Omental fat pad (tissue), 4 donors: Measurements from ENCODE around the gene FLOT1. TPM values are rescaled to one million over a fixed set of nuclear protein-coding genes. Genes with fewer than 3 reads are reported as not detected.
A peak's percentile ranks its signal among the peaks of the same experiment; 100 is the strongest.

Experiments used
- ATAC-seq: fragments of 150-250 bp; one replicate; pipeline ENCODE4 v1.9.1; 2016; ENCODE audit warnings: mild to moderate bottlenecking, moderate library complexity; ENCODE audit not compliant: low FRiP score
- DNase-seq: peaks from one replicate; pipeline ENCODE4 v3.0.0-alpha.2; 2019; ENCODE audit warnings: low spot score
- CTCF ChIP-seq, 3 donors: fragments of 450-650 bp; IDR thresholded peaks; one replicate each; pipeline ENCODE4 v1.5.1; 2016 to 2017; ENCODE audit warnings: antibody characterized with exemption in 3 of 3, mild to moderate bottlenecking in 3 of 3, moderate library complexity in 2 of 3
- total RNA-seq, 4 donors: library from RNA; depleted of rRNA; stranded (reverse); fragments of >200 nt; gene quantifications; one replicate each; pipeline ENCODE4 v1.1.0, GENCODE V29; 2016

The FLOT1 gene
- total RNA-seq, 4 donors from 2014 or later = 90.2 to 156 (median 142) TPM

- TF ChIP-seq CTCF (IDR thresholded peaks at IDR 0.05) = no peak
- DNase-seq = no peak
- no peak for ATAC-seq
These were observed 889 bp upstream of the FLOT1 start for GRCh38 chr6:30743099-30744053.

DNA sequence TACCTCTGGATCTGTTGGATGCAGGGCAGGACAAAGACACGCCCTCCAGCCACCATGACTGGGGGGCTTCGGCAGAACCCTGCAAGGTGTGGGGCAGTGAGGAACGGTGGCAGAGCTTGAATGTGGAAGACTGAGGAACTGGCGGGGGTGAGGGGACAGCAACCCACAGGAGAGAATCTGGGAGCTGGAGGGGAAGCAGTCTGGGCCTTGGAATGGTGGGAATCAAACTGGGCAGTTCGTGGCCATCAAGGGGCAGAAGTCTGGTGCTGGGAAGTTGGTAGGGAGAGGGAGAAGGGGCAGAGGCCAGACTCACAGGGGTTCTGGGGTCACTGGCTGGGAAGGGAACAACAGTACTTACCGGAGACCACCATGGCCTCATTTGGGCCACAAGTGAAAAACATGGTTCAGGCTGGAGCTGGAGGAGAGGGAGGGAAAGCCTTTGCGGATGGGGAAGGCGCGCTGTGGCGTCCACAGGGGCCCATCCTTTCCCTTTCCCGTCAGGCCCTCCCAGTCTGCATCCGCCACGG lies 635 bp downstream of the FLOT1 start:
- DNase-seq = no peak
- TF ChIP-seq CTCF (IDR thresholded peaks at IDR 0.05) = no peak
- peak; percentile 2 for ATAC-seq

GRCh38 chr6:30741063-30741779 lies 1.3 kb downstream of the FLOT1 start:
- no peak for TF ChIP-seq CTCF (IDR thresholded peaks at IDR 0.05)
- no peak for ATAC-seq
- DNase-seq = no peak

DNA sequence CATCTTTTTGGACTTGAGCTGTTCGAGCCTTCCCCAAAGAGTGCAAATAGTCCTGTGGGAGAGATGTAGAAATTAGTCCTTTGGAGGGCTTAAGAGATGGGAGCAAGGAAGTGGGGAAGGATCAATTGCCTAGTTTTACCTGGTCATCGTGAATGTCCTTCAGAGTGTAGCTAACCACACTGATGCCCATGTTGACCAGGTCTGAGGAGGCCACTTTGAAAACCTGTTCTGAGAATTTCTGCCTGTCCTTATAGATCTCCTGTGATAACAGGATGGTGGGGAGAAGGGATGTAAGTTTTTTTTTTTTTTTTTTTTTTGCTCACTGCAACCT lies 2.0 kb downstream of the FLOT1 start:
- ATAC-seq (no peak), DNase-seq (no peak)
- no peak for TF ChIP-seq CTCF (IDR thresholded peaks at IDR 0.05)

GRCh38 chr6:30738532-30738931 lies 4.0 kb downstream of the FLOT1 start:
- TF ChIP-seq CTCF (IDR thresholded peaks at IDR 0.05) = no peak
- ATAC-seq = no peak
- DNase-seq = no peak

- no peak for ATAC-seq
These were observed 6.7 kb downstream of the FLOT1 start for GRCh38 chr6:30735668-30736314.

More at GRCh38 chr6:30735668-30736314, 6.7 kb downstream of the FLOT1 start:
- DNase-seq = no peak
- no peak for TF ChIP-seq CTCF (IDR thresholded peaks at IDR 0.05)
